Mesenchymal stem cell (in vitro differentiated cells and primary cell): Measurements from ENCODE around the gene COL4A2. TPM values are rescaled to one million over a fixed set of nuclear protein-coding genes. Genes with fewer than 3 reads are reported as not detected.
A peak's percentile ranks its signal among the peaks of the same experiment; 100 is the strongest.

Source experiments
- DNase-seq: peaks from one replicate; pipeline ENCODE4 v3.0.0-alpha.2; 2013
- H2AFZ ChIP-seq: one replicate; pipeline ENCODE4 v1.6.1; 2013; ENCODE audit warnings: low read depth, mild to moderate bottlenecking, control low read depth, inconsistent platforms, low read length, moderate library complexity
- H2AK5ac ChIP-seq: 2 replicates; pipeline ENCODE4 v1.6.1; 2013; ENCODE audit warnings: low read length, moderate library complexity, mild to moderate bottlenecking, inconsistent platforms; ENCODE audit not compliant: severe bottlenecking
- H2BK120ac ChIP-seq: one replicate; pipeline ENCODE4 v1.6.1; 2013; ENCODE audit warnings: low read depth, mild to moderate bottlenecking, inconsistent platforms, low read length, moderate library complexity
- H2BK12ac ChIP-seq, 2 experiments: one replicate each; pipeline ENCODE4 v1.6.1; 2013; ENCODE audit warnings: inconsistent platforms in 2 of 2, low read length in 2 of 2, mild to moderate bottlenecking in 2 of 2, moderate library complexity in 2 of 2, control low read depth in 1 of 2
- H2BK15ac ChIP-seq: one replicate; pipeline ENCODE4 v1.6.1; 2013; ENCODE audit warnings: mild to moderate bottlenecking, low read depth, inconsistent platforms; ENCODE audit not compliant: poor library complexity, severe bottlenecking
- H2BK5ac ChIP-seq: 2 replicates; pipeline ENCODE4 v1.6.1; 2013; ENCODE audit warnings: low read depth, mild to moderate bottlenecking, low read length, control low read depth, inconsistent platforms; ENCODE audit not compliant: poor library complexity, severe bottlenecking
- H3K14ac ChIP-seq, 2 experiments: one replicate each; pipeline ENCODE4 v1.6.1; 2013; ENCODE audit warnings: inconsistent platforms in 2 of 2, low read length in 2 of 2, control low read depth in 1 of 2, mild to moderate bottlenecking in 1 of 2, moderate library complexity in 1 of 2
- H3K18ac ChIP-seq, 2 experiments: one replicate each; pipeline ENCODE4 v1.6.1; 2013; ENCODE audit warnings: inconsistent platforms in 2 of 2, low read length in 2 of 2, control low read depth in 1 of 2, low read depth in 1 of 2, mild to moderate bottlenecking in 1 of 2
- H3K23ac ChIP-seq, 2 experiments: one replicate each; pipeline ENCODE4 v1.6.1; 2013; ENCODE audit warnings: inconsistent platforms in 2 of 2, low read length in 2 of 2, mild to moderate bottlenecking in 2 of 2, moderate library complexity in 2 of 2, control low read depth in 1 of 2
- H3K27ac ChIP-seq: 2 replicates; pipeline ENCODE4 v1.5.1; 2013; ENCODE audit warnings: mild to moderate bottlenecking, moderate library complexity, low read length, control low read depth, inconsistent platforms; ENCODE audit not compliant: poor library complexity, severe bottlenecking
- H3K27me3 ChIP-seq, 2 experiments: 2 replicates each; pipeline versions ENCODE4 v1.6.1 to v1.7.0; 2013; ENCODE audit warnings: low read length in 2 of 2, mild to moderate bottlenecking in 2 of 2, moderate library complexity in 2 of 2, control low read depth in 1 of 2, inconsistent platforms in 1 of 2; ENCODE audit not compliant: control insufficient read depth in 1 of 2, insufficient read depth in 1 of 2
- H3K36me3 ChIP-seq, 2 experiments: 2 replicates each; pipeline versions ENCODE4 v1.6.1 to v1.7.0; 2013; ENCODE audit warnings: low read length in 2 of 2, control low read depth in 1 of 2, inconsistent platforms in 1 of 2, low read depth in 1 of 2, mild to moderate bottlenecking in 1 of 2; ENCODE audit not compliant: insufficient read depth in 2 of 2, control insufficient read depth in 1 of 2
- H3K4ac ChIP-seq, 2 experiments: one replicate each; pipeline ENCODE4 v1.6.1; 2013; ENCODE audit warnings: inconsistent platforms in 2 of 2, low read length in 2 of 2, mild to moderate bottlenecking in 2 of 2, moderate library complexity in 2 of 2, control low read depth in 1 of 2, low read depth in 1 of 2
- H3K4me1 ChIP-seq: 2 replicates; pipeline ENCODE4 v1.6.1; 2013; ENCODE audit warnings: low read depth, low read length, control low read depth; ENCODE audit not compliant: control insufficient read depth, insufficient read depth
- H3K4me2 ChIP-seq: 2 replicates; pipeline ENCODE4 v1.6.1; 2013; ENCODE audit warnings: low read length, mild to moderate bottlenecking, inconsistent platforms; ENCODE audit not compliant: poor library complexity, severe bottlenecking
- H3K4me3 ChIP-seq, 2 experiments: 2 replicates each; pipeline versions ENCODE4 v1.5.1 to v1.7.0; 2013; ENCODE audit warnings: low read length in 2 of 2, mild to moderate bottlenecking in 2 of 2, control low read depth in 1 of 2, low read depth in 1 of 2; ENCODE audit not compliant: insufficient read depth in 1 of 2
- H3K79me1 ChIP-seq: replicated peaks from 2 replicates; pipeline ENCODE4 v1.6.1; 2013; ENCODE audit warnings: mild to moderate bottlenecking, control low read depth, low read length, inconsistent platforms; ENCODE audit not compliant: poor library complexity, severe bottlenecking
- H3K9ac ChIP-seq: 2 replicates; pipeline ENCODE4 v1.7.0; 2013; ENCODE audit warnings: mild to moderate bottlenecking, low read length, moderate library complexity
- H3K9me3 ChIP-seq: 2 replicates; pipeline ENCODE4 v1.7.0; 2013; ENCODE audit warnings: mild to moderate bottlenecking, low read length; ENCODE audit not compliant: control insufficient read depth
- H4K8ac ChIP-seq: one replicate; pipeline ENCODE4 v1.6.1; 2013; ENCODE audit warnings: inconsistent platforms, mild to moderate bottlenecking, low read length, moderate library complexity
- H4K91ac ChIP-seq: one replicate; pipeline ENCODE4 v1.6.1; 2013; ENCODE audit warnings: mild to moderate bottlenecking, low read length, inconsistent platforms
- WGBS: methylation state at CpG from one replicate; pipeline ENCODE4 v1.1.7; 2013; ENCODE audit warnings: mixed read lengths; 5-methylcytosine and 5-hydroxymethylcytosine counted together
- polyA plus RNA-seq, 2 experiments: library from polyadenylated mRNA; stranded (reverse); fragments of 200-250 nt; gene quantifications; one replicate each; pipeline ENCODE4 v1.2.3, GENCODE V29; 2013

COL4A2 gene
- 2,099 TPM for polyA plus RNA-seq (2013, experiment 1 of 2)
- polyA plus RNA-seq (2013, experiment 2 of 2): 2,053 TPM

DNA sequence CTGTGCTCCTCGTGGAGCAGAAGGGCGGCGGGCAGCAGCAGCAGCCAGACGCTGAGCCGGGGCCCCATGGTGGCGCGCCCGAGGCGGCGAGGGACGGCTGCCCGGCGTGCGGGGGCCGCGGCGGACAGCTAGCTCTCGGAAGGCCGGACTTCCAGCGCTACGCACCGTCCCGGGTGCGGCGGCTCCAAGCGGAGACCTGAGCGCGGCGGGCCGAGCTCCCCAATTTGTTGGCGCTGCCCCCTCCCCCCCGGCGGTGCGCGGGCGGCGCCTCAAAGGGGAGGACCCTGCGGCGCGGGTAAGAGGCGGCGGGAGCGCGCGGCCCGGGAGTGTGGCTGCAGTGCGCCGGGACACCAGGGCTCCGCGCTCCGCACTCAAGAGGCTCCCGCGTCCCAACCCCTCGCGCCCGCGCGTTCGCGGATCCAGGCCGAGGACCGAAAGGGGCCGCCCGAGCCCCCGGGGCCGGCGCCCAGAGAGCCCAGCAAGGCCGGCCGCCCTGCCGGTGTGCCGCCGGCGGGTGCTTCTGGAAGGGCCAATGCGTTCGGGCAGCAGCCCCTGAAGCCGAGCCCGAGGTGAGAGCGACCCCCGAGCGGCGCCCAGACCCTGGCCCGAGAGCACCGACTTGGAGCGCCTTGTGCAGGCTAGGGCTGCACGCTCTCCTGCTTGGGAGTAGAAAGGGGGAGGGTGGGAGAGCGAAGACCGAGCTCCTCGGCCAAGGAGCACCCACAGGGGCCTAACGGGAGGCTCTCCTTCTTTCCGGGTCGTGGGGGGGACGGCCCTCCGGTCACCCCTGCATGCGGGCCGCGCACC, at the start of gene COL4A2, which contains the start of gene COL4A1:
Gene COL4A2, plus strand, starts transcription at position 325 of the 807 bp plus-strand sequence. CDS start 620 bp downstream, outside the sequence.
Gene COL4A1, minus strand, starts transcription at position 198 of the 807 bp plus-strand sequence. Its CDS starts 130 bp downstream, at position 68.
- WGBS: 0% methylated on average over 35 of the region's 96 CpGs
- DNase-seq: peak; percentile 84
- Histone ChIP-seq H2BK5ac (peak within 1 kb of the TSS; percentile 91), H3K18ac (peak within 1 kb of the TSS; percentile 88 to 98), H3K14ac (peak within 1 kb of the TSS in 1 of 2 experiments; percentile 99), H3K9ac (peak within 1 kb of the TSS; percentile 86), H3K36me3 (peaks cover 9 to 29% of the 10 kb centered on the region in 2 experiments), H2BK15ac (peak within 1 kb of the TSS; percentile 94), H4K8ac (peak within 1 kb of the TSS; percentile 73), H4K91ac (peak within 1 kb of the TSS; percentile 93), H2BK120ac (peak within 1 kb of the TSS; percentile 87), H3K9me3 (no peaks in the 10 kb centered on the region), H3K4ac (peak within 1 kb of the TSS; percentile 77 to 96), H3K23ac (peak within 1 kb of the TSS in 1 of 2 experiments; percentile 98), H3K4me2 (peak within 1 kb of the TSS; percentile 85), H2AK5ac (no peak within 1 kb of the TSS), H3K4me3 (peak within 1 kb of the TSS; percentile 75 to 94), H3K27ac (peak within 1 kb of the TSS; percentile 70), H2BK12ac (peak within 1 kb of the TSS; percentile 29 to 60), H3K4me1 (peaks cover 29% of the 10 kb centered on the region), H3K79me1 (peaks cover 3% of the 10 kb centered on the region), H3K27me3 (no peaks in the 10 kb centered on the region), H2AFZ (no peak within 1 kb of the TSS)

DNA sequence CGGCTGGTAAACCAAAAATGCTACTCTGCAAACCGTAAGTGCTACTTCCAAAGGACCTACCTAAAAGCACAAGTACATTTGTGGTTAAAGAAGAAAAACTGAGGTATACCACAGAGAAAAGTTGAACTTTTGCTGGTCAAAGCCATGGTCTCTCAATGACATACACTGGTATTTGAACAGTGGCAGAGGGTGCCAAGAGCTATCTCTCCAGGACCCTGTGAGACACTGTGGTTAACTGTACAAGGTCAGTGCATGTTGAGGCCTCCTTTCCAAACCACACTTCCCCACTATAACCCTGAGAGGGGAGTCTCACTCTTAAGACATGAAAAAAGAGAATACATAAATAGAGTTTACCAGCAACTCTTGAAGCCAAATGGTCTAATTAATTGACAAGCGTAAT, 49.7 kb upstream of the COL4A2 start:
- no CpG with 5 or more reads among the region's 3 CpGs for WGBS
- no peak overlapping the region for H3K4me2 ChIP-seq
- no peak overlapping the region for H4K91ac ChIP-seq
- H3K79me1 ChIP-seq: peaks cover 11% of the 10 kb centered on the region
- no peak overlapping the region for H2AK5ac ChIP-seq
- no peak overlapping the region for H2BK5ac ChIP-seq
- no peak overlapping the region for H3K4ac ChIP-seq
- no peak overlapping the region for H2BK12ac ChIP-seq
- no peak overlapping the region for H3K27ac ChIP-seq
- no peak for DNase-seq
- no peak overlapping the region for H3K4me3 ChIP-seq
- H3K14ac ChIP-seq: no peak overlapping the region
- no peak overlapping the region for H3K18ac ChIP-seq
- H3K9ac ChIP-seq: no peak overlapping the region
- no peak overlapping the region for H2BK15ac ChIP-seq
- H3K36me3 ChIP-seq: peaks cover 0 to 13% of the 10 kb centered on the region in 2 experiments
- no peaks in the 10 kb centered on the region for H3K9me3 ChIP-seq
- H2BK120ac ChIP-seq: no peak overlapping the region
- peaks cover 28% of the 10 kb centered on the region for H3K4me1 ChIP-seq
- H4K8ac ChIP-seq: no peak overlapping the region
- no peak overlapping the region for H3K23ac ChIP-seq
- H3K27me3 ChIP-seq: no peaks in the 10 kb centered on the region
- no peak overlapping the region for H2AFZ ChIP-seq

DNA sequence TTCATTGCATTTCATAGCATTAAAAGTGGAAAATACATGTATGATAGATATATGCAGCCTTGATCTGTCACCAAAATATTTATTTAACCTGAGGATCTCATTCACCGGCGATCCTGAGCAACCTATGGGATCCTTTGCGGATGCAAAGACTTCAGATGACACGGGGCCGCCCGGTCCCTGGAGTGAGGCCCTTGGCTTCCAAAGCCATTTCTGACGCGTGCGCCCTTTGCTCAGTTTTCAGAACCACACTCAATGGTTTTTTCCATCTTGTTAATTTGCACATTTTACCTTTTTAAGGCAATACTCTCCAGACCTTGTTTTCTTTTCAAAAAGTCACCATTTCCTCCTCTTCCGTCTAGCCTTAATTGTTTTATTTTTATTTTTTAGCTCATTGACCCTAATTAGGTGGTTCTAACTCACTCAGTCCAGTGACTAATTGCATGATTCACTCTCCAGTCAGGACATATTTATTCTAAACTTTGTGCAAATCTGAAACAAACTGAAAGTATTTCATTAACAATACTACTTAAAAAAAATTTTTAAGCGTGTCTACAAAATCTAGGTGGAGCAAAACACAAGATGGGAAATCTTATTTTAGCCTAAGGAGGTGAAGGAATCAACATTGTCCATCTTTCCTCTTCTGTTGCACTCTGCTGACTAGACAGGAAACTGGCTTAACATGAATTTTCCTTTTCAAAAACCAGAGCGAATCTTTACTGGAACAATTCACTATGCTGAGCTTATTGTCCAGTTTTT, 48.0 kb upstream of the COL4A2 start:
- Histone ChIP-seq H3K4me3 (peak overlapping the region in 1 of 2 experiments; percentile 59), H3K27ac (peak overlapping the region; percentile 28), H3K4me2 (no peak overlapping the region), H4K8ac (no peak overlapping the region), H2BK5ac (no peak overlapping the region), H2BK12ac (no peak overlapping the region), H3K9ac (peak overlapping the region; percentile 62), H3K9me3 (no peaks in the 10 kb centered on the region), H3K36me3 (peaks cover 0 to 13% of the 10 kb centered on the region in 2 experiments), H3K27me3 (no peaks in the 10 kb centered on the region), H2AFZ (no peak overlapping the region), H2AK5ac (no peak overlapping the region), H4K91ac (no peak overlapping the region), H2BK120ac (no peak overlapping the region), H3K23ac (no peak overlapping the region), H3K4ac (no peak overlapping the region), H2BK15ac (no peak overlapping the region), H3K14ac (no peak overlapping the region), H3K79me1 (peaks cover 11% of the 10 kb centered on the region), H3K4me1 (peaks cover 35% of the 10 kb centered on the region), H3K18ac (no peak overlapping the region)
- no peak for DNase-seq
- 79% methylated on average over 11 of the region's 12 CpGs for WGBS

DNA sequence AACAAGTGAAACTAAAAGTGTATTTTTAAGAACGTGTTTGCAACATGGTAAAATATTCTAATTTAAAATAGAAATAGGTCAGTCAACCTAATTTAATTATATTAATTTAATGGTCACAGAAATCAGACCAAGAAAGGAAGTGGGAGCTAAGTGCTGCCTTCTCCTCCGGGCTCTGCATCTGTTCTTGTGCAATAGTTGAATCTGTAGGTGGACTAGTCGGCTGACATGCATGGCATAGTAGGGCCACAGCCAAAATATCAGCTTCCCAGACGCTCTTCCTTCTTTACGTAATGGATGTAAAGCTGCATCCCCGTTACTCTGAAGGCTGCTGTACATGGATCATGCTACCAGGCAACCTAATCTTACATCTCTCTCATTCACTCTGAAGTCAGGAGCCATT, 47.4 kb upstream of the COL4A2 start:
- no peak overlapping the region for H2AFZ ChIP-seq
- H2BK12ac ChIP-seq: no peak overlapping the region
- no peak overlapping the region for H2AK5ac ChIP-seq
- H3K4me1 ChIP-seq: peaks cover 34% of the 10 kb centered on the region
- no peaks in the 10 kb centered on the region for H3K27me3 ChIP-seq
- no peaks in the 10 kb centered on the region for H3K9me3 ChIP-seq
- 80% methylated on average over 5 of the region's 6 CpGs for WGBS
- H3K27ac ChIP-seq: no peak overlapping the region
- peaks cover 0 to 14% of the 10 kb centered on the region in 2 experiments for H3K36me3 ChIP-seq
- no peak overlapping the region for H2BK15ac ChIP-seq
- no peak overlapping the region for H4K8ac ChIP-seq
- no peak overlapping the region for H3K14ac ChIP-seq
- H3K23ac ChIP-seq: no peak overlapping the region
- peak overlapping the region in 1 of 2 experiments; percentile 59 for H3K4me3 ChIP-seq
- DNase-seq: no peak
- H3K79me1 ChIP-seq: peaks cover 12% of the 10 kb centered on the region
- H3K4me2 ChIP-seq: no peak overlapping the region
- no peak overlapping the region for H2BK5ac ChIP-seq
- H3K18ac ChIP-seq: no peak overlapping the region
- H3K4ac ChIP-seq: no peak overlapping the region
- H3K9ac ChIP-seq: peak overlapping the region; percentile 62
- H2BK120ac ChIP-seq: no peak overlapping the region
- H4K91ac ChIP-seq: no peak overlapping the region
